GM19395 (cell line): ENCODE data around the gene RPP38.

Source experiments
- ATAC-seq: cut with Tn5 transposase; IDR thresholded peaks from one replicate; pipeline ENCODE4 v1.9.1; 2021; ENCODE audit warnings: mild to moderate bottlenecking, moderate library complexity; ENCODE audit not compliant: unreplicated experiment

RPP38 gene

DNA sequence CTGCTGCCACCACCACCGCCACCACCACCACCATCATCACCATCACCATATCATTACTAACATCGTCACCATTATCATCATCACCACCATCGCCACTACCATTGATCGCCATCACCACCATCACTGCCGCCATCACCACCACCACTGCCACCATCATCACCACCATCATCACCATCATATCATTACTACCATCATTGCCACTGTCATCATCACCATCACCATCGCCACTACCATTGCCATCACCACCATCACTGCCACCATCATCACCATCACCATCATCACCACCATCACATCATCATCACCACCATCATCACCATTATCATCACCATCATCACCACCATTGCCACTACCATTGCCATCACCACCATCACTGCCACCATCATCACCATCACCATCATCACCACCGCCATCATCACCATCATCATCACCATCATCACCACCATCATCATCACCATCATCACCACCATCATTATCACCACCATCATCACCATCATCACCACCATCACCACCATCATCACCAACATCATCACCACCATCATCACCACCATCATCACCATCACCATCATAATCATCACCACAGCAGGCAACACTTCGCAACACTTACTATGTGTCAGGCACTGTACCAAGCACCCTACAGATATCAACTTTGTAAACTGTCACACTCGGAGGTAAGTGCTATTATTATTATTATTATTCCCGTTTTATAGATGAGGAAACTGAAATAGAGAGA is 52.1 kb downstream of the RPP38 start:
- ATAC-seq = no peak

DNA sequence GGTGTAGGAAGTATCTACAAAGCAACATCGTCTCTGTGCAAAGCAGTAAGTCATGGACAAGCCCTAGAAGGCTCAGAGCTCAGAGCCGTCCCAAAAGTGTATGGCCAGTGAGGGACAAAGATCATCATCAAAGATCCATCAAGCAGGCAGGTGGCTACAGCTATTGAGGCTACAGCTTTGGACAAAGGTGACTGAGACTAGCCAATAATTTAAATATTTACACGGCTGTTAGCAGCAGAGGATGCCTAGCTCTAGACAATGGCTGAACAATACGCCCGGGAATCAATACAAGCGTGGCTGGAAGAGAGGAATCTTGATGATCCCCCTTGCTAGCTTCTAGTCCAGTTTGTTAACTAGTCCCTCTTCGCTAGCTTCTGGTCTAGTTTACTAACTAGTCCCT is 53.4 kb downstream of the RPP38 start:
- no peak for ATAC-seq

DNA sequence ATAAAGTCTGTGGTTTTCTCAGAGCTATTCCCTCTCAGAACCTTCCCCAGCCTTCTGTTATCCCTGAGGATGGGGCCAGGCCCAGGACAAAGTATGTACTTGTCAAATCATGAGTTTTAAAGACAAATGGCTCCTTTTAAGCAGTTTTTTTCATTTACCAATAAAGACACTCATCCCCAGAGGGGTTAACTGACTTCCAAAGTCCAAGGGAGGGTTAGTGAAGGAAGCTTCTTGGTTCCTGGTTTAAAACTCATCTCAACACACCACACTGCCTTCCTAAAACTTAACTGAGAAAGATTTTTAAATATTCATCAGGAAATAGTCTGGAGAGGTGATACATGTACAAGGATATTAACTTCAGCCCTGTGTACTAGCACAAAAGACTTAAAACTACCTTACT is 55.4 kb downstream of the RPP38 start:
- no peak for ATAC-seq
